ENCODE data around the gene DMPK.
"Not testable (repeated sequence)": the region's sequence is repeated elsewhere in the genome, so short reads cannot be mapped to it uniquely, and the experiment has no call there.

DMPK gene

DNA sequence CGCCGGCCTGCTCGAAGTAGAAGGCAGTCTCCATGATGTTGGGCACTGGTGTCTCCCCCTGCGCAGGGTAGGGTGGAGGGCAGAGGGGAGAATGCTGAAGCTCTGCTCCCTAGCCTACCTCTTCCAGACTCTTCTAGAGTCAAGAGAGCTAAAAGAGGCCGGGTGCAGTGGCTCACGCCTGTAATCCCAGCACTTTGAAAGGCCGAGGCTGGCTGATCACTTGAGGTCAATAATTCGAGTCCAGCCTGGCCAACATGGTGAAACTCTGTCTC, 22.6 kb upstream of the DMPK start:
- TF ChIP-seq CTCF (IDR thresholded peaks at IDR 0.05; ENCODE audit: low read depth, low read length), result no peak
- no peak for DNase-seq (ENCODE audit: low read depth, low spot score)
- H3K4me3 ChIP-seq (ENCODE audit: low read depth, low read length), result no peak overlapping the region
- in situ Hi-C loops (cut with HindIII; ENCODE audit: low sequenced_read_pairs), result no loop called here

GRCh38 chr19:45804140-45804958, 22.1 kb upstream of the DMPK start:
- in situ Hi-C loops (cut with HindIII; ENCODE audit: low sequenced_read_pairs), result no loop called here
- no peak for DNase-seq (ENCODE audit: low read depth, low spot score)
- H3K4me3 ChIP-seq (ENCODE audit: low read depth, low read length), result no peak overlapping the region
- no peak for TF ChIP-seq CTCF (IDR thresholded peaks at IDR 0.05; ENCODE audit: low read depth, low read length)

- no peak for DNase-seq (ENCODE audit: low read depth, low spot score)
- in situ Hi-C loops (cut with HindIII; ENCODE audit: low sequenced_read_pairs), result no loop called here
- TF ChIP-seq CTCF (IDR thresholded peaks at IDR 0.05; ENCODE audit: low read depth, low read length), result no peak
- H3K4me3 ChIP-seq (ENCODE audit: low read depth, low read length), result no peak overlapping the region
These were observed 19.4 kb upstream of the DMPK start for GRCh38 chr19:45801603-45802175.

GRCh38 chr19:45800070-45800553, 17.8 kb upstream of the DMPK start:
- peak; percentile 20 for DNase-seq (ENCODE audit: low read depth, low spot score)
- no peak overlapping the region for H3K4me3 ChIP-seq (ENCODE audit: low read depth, low read length)
- in situ Hi-C loops (cut with HindIII; ENCODE audit: low sequenced_read_pairs), result no loop called here
- no peak for TF ChIP-seq CTCF (IDR thresholded peaks at IDR 0.05; ENCODE audit: low read depth, low read length)

- in situ Hi-C loops (cut with HindIII; ENCODE audit: low sequenced_read_pairs); H3K4me3 ChIP-seq (ENCODE audit: low read depth, low read length); DNase-seq (ENCODE audit: low read depth, low spot score): not testable (repeated sequence)
These were observed 17.3 kb upstream of the DMPK start for GRCh38 chr19:45799541-45799940.

DNA sequence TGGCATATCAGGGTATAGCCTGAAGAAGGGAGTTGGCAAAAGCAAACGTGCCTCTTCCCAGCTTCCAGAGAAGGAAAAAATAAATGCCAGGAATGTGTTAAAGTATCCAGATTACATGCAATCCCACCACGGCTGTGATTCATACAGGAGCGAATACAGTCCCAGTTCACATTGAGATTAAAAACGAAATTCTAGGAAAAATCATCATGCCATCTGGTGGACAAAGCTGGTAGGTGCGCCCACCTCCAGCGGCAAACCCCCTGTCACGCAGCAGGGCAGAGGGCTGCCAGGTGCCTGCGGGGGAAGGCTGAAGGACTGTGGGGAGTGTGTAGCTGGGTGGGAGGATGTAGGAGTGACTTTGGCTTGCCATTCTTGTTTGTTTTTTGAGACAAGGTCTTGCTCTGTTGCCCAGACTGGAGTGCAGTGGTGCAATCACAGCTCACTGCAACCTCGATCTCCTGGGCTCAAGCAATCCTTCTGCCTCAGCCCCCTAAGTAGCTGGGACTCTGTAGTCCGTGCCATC, 16.8 kb upstream of the DMPK start:
- peak; percentile 66 for DNase-seq (ENCODE audit: low read depth, low spot score)
- peak; percentile 80 for TF ChIP-seq CTCF (IDR thresholded peaks at IDR 0.05; ENCODE audit: low read depth, low read length)
- in situ Hi-C loops (cut with HindIII; ENCODE audit: low sequenced_read_pairs), result no loop called here
- H3K4me3 ChIP-seq (ENCODE audit: low read depth, low read length), result no peak overlapping the region

GRCh38 chr19:45794627-45795026, 12.3 kb upstream of the DMPK start:
- in situ Hi-C loops (cut with HindIII; ENCODE audit: low sequenced_read_pairs), result no loop called here
- TF ChIP-seq CTCF (IDR thresholded peaks at IDR 0.05; ENCODE audit: low read depth, low read length), result no peak
- H3K4me3 ChIP-seq (ENCODE audit: low read depth, low read length), result no peak overlapping the region
- no peak for DNase-seq (ENCODE audit: low read depth, low spot score)
